Left kidney (tissue), 2 donors: ENCODE measurements around the gene BPI. TPM values are rescaled to one million over a fixed set of nuclear protein-coding genes. Genes with fewer than 3 reads are reported as not detected.
"Not testable (repeated sequence)": the region's sequence is repeated elsewhere in the genome, so short reads cannot be mapped to it uniquely, and the experiment has no call there.

Experiments used
- DNase-seq: peaks from one replicate; pipeline ENCODE4 v3.0.0-alpha.2; 2013
- polyA plus RNA-seq: library from polyadenylated mRNA; unstranded; fragments of 120-200 nt; gene quantifications from one replicate; pipeline ENCODE4 v1.2.1, GENCODE V29; 2013; ENCODE audit not compliant: insufficient read length

BPI gene
- polyA plus RNA-seq, 1 donor = 0.32 TPM

DNA sequence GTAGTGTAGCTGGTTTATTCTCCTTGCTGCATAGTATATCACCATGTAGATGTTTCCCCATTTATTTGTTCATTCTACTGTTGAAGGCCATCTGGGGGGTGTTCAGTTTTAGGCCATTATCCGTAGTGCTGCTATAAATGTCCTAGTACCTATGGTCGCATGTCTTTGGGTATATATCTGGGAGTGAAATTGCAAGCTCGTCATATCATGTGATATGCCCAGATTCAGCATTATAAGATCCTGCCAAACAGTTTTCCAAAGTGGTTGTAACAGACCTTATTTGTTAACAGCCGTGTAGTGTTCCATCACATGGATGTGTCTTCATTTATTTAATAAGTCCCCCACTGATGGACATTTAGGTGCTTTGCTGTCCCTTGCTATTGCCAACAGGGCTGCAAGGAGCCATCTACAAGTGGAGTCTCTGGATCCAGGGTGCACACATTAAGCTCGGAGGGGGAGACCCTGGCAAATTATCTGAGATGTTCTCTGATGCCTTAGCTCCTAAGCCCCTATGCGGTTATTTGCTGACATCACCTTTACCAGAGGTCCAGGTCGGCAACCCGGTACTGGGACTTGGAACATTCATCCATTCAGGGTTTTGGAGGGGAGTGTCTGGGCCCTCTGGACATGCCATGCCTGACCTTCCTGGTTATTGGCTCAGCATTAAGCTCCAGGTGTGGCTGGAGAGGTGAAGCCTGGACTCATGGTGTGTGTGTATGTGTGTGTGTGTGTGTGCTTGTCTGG is 59.2 kb downstream of the BPI start:
- no peak for DNase-seq

DNA sequence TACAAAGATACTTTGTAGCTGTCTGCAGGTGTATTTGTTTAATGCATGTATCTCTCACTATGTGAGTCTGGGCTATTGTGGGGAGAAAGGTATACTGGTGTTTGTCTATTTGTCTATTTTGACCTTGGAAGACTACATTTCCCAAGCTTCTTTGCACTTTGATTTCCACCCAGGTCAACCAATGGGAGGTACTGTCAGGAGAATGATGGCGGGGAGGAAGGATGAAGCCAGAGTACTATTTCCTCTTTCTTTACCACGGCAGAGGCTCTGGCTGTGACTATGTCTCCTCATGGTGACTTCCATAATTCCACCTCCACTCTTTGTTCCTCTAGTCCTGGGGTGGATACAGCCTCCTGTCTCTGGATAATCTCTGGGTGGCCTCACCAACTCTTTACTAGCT is 65.4 kb downstream of the BPI start:
- DNase-seq = no peak

DNA sequence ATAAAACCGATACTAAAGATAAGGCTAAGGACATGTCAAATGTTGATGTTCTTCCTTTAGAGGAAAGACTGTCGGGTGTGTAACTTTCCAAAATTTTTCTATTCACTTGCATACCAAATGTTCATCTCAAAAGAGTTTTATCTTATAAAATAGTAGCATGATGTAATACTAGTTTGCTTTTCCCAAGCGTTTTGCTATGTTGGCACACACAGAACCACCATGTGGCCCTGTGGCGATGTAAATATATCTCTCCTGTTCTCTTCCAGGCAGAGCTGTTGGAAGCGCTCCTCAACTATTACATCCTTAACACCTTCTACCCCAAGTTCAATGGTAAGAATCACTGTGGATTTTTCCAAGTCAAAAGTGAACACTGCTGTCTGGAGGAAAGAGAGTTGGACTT is 68.8 kb downstream of the BPI start:
- DNase-seq = no peak

- DNase-seq = no peak
Observed at GRCh38 chr20:38373231-38373867, 69.4 kb downstream of the BPI start.

GRCh38 chr20:38373898-38374297 is 69.9 kb downstream of the BPI start:
- no peak for DNase-seq

- no peak for DNase-seq
Observed at GRCh38 chr20:38377039-38377685, 73.2 kb downstream of the BPI start.

DNA sequence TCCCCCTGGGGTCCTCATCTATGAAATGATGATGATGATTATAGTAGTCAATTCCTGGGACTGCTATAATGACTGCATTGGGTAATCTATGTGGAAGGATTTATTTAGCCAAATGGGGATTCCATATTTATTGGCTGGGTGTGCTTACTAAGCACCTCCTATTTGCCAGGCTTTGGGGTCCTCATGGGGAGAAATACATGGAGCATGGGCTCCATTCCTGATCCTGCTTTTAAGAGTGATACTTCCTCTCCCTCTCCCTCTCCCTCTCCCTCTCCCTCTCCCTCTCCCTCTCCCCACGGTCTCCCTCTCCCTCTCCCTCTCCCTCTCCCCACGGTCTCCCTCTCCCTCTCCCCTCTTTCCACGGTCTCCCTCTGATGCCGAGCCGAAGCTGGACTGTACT is 73.9 kb downstream of the BPI start:
- DNase-seq = not testable (repeated sequence)

DNA sequence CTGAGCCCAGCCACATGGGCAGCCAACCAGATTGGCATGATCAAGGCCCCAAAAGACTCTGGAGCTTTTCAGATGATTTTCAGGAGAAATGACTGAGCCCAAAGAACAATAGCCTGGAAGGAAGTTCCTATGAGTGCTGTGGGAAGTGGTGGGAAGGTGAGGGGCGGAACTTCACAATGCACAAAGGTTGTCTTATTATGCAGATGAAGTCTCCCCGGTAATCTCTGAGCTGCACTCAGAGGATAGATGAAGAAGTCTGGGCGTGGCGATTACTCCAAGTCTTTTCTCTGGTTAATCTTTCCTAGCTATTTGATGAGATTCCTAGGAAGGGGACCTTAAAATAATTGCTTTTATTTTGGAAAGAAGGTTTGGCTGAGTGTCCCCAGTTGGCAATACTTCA is 79.2 kb downstream of the BPI start:
- no peak for DNase-seq

- no peak for DNase-seq
Observed at GRCh38 chr20:38386004-38386403, 82.0 kb downstream of the BPI start.

DNA sequence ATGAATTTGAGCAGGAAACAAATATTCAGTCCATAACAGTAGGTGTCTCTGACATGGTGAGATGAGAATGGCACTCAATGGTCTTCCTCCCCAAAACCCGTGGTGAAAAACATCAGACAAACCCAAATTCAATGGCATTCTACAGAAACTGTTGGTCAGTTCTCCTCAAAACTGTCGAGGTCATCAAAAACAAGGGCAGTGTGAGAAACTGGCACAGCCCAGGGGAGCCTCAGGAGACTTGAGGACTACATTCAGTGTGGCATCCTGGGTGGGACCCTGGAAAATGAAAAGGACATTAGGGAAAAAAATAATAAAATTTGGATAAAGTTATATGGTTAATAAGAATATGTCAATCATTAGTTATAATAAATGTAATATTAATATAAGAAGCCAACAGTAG is 82.9 kb downstream of the BPI start:
- no peak for DNase-seq

Other genes starting within 250 kb of the BPI start
- gene TGM2, start 138.9 kb upstream of the BPI start, polyA plus RNA-seq = 31.8 TPM
- gene KIAA1755, start 43.4 kb upstream of the BPI start, polyA plus RNA-seq = 2.1 TPM
- 0.10 TPM for gene LBP, start 42.3 kb downstream of the BPI start, polyA plus RNA-seq
- 43.1 TPM for gene SNHG17, start 131.2 kb downstream of the BPI start, polyA plus RNA-seq
- gene RALGAPB, start 168.7 kb downstream of the BPI start, polyA plus RNA-seq = 50.6 TPM